ENCODE data around the gene ARHGAP23.

DNA sequence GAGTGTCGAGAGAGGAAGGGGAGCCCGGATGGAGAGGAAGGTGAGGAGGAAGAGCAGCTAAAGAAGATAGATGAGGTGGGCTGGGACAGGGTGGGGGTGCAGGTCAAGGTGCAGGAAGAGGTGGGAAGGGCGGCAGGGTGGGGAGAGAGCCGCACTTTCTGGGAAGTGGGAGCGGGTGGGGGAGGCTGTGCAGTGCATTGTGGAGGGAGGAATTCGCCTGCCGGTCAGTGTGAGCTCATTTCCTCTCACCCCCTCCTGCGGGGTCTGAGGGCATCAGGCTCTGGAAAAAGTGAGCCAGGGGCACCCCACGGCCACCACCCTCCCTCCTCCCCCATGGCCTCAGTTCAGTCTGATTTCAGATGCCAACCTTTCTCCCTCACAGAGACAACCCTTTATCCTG, 2.5 kb upstream of the ARHGAP23 start:
- TF ChIP-seq, protein P1, sequence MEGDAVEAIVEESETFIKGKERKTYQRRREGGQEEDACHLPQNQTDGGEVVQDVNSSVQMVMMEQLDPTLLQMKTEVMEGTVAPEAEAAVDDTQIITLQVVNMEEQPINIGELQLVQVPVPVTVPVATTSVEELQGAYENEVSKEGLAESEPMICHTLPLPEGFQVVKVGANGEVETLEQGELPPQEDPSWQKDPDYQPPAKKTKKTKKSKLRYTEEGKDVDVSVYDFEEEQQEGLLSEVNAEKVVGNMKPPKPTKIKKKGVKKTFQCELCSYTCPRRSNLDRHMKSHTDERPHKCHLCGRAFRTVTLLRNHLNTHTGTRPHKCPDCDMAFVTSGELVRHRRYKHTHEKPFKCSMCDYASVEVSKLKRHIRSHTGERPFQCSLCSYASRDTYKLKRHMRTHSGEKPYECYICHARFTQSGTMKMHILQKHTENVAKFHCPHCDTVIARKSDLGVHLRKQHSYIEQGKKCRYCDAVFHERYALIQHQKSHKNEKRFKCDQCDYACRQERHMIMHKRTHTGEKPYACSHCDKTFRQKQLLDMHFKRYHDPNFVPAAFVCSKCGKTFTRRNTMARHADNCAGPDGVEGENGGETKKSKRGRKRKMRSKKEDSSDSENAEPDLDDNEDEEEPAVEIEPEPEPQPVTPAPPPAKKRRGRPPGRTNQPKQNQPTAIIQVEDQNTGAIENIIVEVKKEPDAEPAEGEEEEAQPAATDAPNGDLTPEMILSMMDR (IDR thresholded peaks at IDR 0.05) = no peak
- TF ChIP-seq POLR2A (IDR thresholded peaks at IDR 0.05) = no peak

All from stomach (tissue), 4 donors.